ENCODE measurements around the gene BDP1. TPM values are rescaled to one million over a fixed set of nuclear protein-coding genes. Genes with fewer than 3 reads are reported as not detected.

Gene BDP1
- total and polyA plus RNA-seq, 2 experiments from 2014 or later: 16.1 to 32.7 TPM

- Histone ChIP-seq H3K27ac (no peak overlapping the region), H3K79me2 (peaks cover 18% of the 10 kb centered on the region), H4K20me1 (ENCODE audit: insufficient read depth, poor library complexity, severe bottlenecking) (no peaks in the 10 kb centered on the region), H3K9me3 (ENCODE audit: low read depth) (no peaks in the 10 kb centered on the region), H3K9me2 (replicated peaks; ENCODE audit: insufficient read depth) (no peaks in the 10 kb centered on the region), H3K36me3 (replicated peaks; ENCODE audit: insufficient read depth, low read depth) (no peaks in the 10 kb centered on the region), H3K4me2 (no peak overlapping the region), H3K4me1 (ENCODE audit: insufficient read depth) (no peaks in the 10 kb centered on the region), H3K4me3 (no peak overlapping the region), H3K27me3 (no peaks in the 10 kb centered on the region), H2AFZ (no peak overlapping the region)
- 53% methylated on average over 2 of the region's 2 CpGs for WGBS (ENCODE audit: low lambda C conversion rate, missing lambda C conversion rate)
- TF ChIP-seq EZH2 (IDR thresholded peaks at IDR 0.05; ENCODE audit: borderline replicate concordance): no peak
- DNase-seq (ENCODE audit: low spot score): no peak
Observed at GRCh38 chr5:71589903-71590302, 134.5 kb downstream of the BDP1 start.

- Histone ChIP-seq H3K36me3 (replicated peaks; ENCODE audit: insufficient read depth, low read depth) (no peaks in the 10 kb centered on the region), H3K9me3 (ENCODE audit: low read depth) (no peaks in the 10 kb centered on the region), H2AFZ (no peak overlapping the region), H3K27me3 (no peaks in the 10 kb centered on the region), H3K9me2 (replicated peaks; ENCODE audit: insufficient read depth) (no peaks in the 10 kb centered on the region), H3K4me3 (no peak overlapping the region), H3K27ac (no peak overlapping the region), H3K4me1 (ENCODE audit: insufficient read depth) (no peaks in the 10 kb centered on the region), H3K4me2 (no peak overlapping the region), H3K79me2 (peaks cover 18% of the 10 kb centered on the region), H4K20me1 (ENCODE audit: insufficient read depth, poor library complexity, severe bottlenecking) (no peaks in the 10 kb centered on the region)
- DNase-seq (ENCODE audit: low spot score): no peak
- TF ChIP-seq EZH2phosphoT487 (IDR thresholded peaks at IDR 0.05; ENCODE audit: low read depth, severe bottlenecking, unreplicated experiment): no peak
- TF ChIP-seq EZH2 (IDR thresholded peaks at IDR 0.05; ENCODE audit: borderline replicate concordance): no peak
- no peak for TF ChIP-seq CTCF (IDR thresholded peaks at IDR 0.05; ENCODE audit: poor library complexity)
Observed at GRCh38 chr5:71591100-71591499, 135.6 kb downstream of the BDP1 start.

GRCh38 chr5:71596169-71596568 lies 140.7 kb downstream of the BDP1 start:
- DNase-seq (ENCODE audit: low spot score): no peak

GRCh38 chr5:71597001-71597400 lies 141.6 kb downstream of the BDP1 start:
- no peaks in the 10 kb centered on the region for H3K79me2 ChIP-seq
- WGBS (ENCODE audit: low lambda C conversion rate, missing lambda C conversion rate): 100% methylated on average over 1 of the region's 1 CpG
- H3K9me2 ChIP-seq (replicated peaks; ENCODE audit: insufficient read depth): no peaks in the 10 kb centered on the region
- H3K27ac ChIP-seq: no peak overlapping the region
- no peaks in the 10 kb centered on the region for H3K27me3 ChIP-seq
- no peak overlapping the region for H2AFZ ChIP-seq
- H3K36me3 ChIP-seq (replicated peaks; ENCODE audit: insufficient read depth, low read depth): no peaks in the 10 kb centered on the region
- no peak overlapping the region for H3K4me2 ChIP-seq
- H3K4me3 ChIP-seq: no peak overlapping the region
- no peaks in the 10 kb centered on the region for H3K9me3 ChIP-seq (ENCODE audit: low read depth)
- peaks cover 4% of the 10 kb centered on the region for H3K4me1 ChIP-seq (ENCODE audit: insufficient read depth)
- H4K20me1 ChIP-seq (ENCODE audit: insufficient read depth, poor library complexity, severe bottlenecking): no peaks in the 10 kb centered on the region
- TF ChIP-seq CTCF (IDR thresholded peaks at IDR 0.05; ENCODE audit: poor library complexity): no peak
- no peak for TF ChIP-seq EZH2 (IDR thresholded peaks at IDR 0.05; ENCODE audit: borderline replicate concordance)
- TF ChIP-seq EZH2phosphoT487 (IDR thresholded peaks at IDR 0.05; ENCODE audit: low read depth, severe bottlenecking, unreplicated experiment): no peak
- no peak for DNase-seq (ENCODE audit: low spot score)

More at GRCh38 chr5:71596169-71596568, 140.7 kb downstream of the BDP1 start:
- no peaks in the 10 kb centered on the region for H4K20me1 ChIP-seq (ENCODE audit: insufficient read depth, poor library complexity, severe bottlenecking)
- H3K4me1 ChIP-seq (ENCODE audit: insufficient read depth): peaks cover 4% of the 10 kb centered on the region
- no peak overlapping the region for H3K4me3 ChIP-seq
- H2AFZ ChIP-seq: no peak overlapping the region
- no peak overlapping the region for H3K27ac ChIP-seq
- H3K27me3 ChIP-seq: no peaks in the 10 kb centered on the region
- no peaks in the 10 kb centered on the region for H3K9me2 ChIP-seq (replicated peaks; ENCODE audit: insufficient read depth)
- no peaks in the 10 kb centered on the region for H3K9me3 ChIP-seq (ENCODE audit: low read depth)
- WGBS (ENCODE audit: low lambda C conversion rate, missing lambda C conversion rate): 89% methylated on average over 4 of the region's 4 CpGs
- no peaks in the 10 kb centered on the region for H3K36me3 ChIP-seq (replicated peaks; ENCODE audit: insufficient read depth, low read depth)
- no peak overlapping the region for H3K4me2 ChIP-seq
- TF ChIP-seq CTCF (IDR thresholded peaks at IDR 0.05; ENCODE audit: poor library complexity): no peak
- H3K79me2 ChIP-seq: no peaks in the 10 kb centered on the region
